GM20000 (cell line): ENCODE data around the gene AFF4.
A peak's percentile ranks its signal among the peaks of the same experiment; 100 is the strongest.
"Not testable (repeated sequence)": the region's sequence is repeated elsewhere in the genome, so short reads cannot be mapped to it uniquely, and the experiment has no call there.

ENCODE experiments used
- DNase-seq: peaks from one replicate; pipeline ENCODE4 v3.0.0; 2012; ENCODE audit warnings: low spot score
- TF ChIP-seq, protein P1 (sequence below): IDR thresholded peaks from 2 replicates; pipeline ENCODE4 v1.5.1; 2012; ENCODE audit warnings: mild to moderate bottlenecking, control low read depth; ENCODE audit errors: extremely low read depth, missing control alignments

The AFF4 gene

DNA sequence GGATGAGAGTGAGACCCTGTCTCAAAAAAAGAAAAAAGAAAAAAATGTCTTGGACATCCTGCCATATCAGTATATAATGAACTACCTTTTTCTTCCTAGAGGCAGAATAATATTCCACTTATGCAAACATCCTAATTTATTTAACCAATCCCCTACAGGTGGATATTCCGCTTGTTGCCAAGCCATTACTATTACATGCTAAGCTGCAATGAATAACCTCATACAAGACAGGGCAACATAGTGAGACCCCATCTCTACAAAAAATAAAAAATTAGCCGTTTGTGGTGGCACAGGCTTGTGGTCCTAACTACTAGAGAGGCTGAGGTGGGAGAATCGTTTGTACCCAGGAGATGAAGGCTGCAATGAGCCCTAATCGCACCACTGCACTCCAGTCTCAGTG is 1.7 kb upstream of the AFF4 start:
- TF ChIP-seq, protein P1, sequence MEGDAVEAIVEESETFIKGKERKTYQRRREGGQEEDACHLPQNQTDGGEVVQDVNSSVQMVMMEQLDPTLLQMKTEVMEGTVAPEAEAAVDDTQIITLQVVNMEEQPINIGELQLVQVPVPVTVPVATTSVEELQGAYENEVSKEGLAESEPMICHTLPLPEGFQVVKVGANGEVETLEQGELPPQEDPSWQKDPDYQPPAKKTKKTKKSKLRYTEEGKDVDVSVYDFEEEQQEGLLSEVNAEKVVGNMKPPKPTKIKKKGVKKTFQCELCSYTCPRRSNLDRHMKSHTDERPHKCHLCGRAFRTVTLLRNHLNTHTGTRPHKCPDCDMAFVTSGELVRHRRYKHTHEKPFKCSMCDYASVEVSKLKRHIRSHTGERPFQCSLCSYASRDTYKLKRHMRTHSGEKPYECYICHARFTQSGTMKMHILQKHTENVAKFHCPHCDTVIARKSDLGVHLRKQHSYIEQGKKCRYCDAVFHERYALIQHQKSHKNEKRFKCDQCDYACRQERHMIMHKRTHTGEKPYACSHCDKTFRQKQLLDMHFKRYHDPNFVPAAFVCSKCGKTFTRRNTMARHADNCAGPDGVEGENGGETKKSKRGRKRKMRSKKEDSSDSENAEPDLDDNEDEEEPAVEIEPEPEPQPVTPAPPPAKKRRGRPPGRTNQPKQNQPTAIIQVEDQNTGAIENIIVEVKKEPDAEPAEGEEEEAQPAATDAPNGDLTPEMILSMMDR: no peak
- DNase-seq: no peak

DNA sequence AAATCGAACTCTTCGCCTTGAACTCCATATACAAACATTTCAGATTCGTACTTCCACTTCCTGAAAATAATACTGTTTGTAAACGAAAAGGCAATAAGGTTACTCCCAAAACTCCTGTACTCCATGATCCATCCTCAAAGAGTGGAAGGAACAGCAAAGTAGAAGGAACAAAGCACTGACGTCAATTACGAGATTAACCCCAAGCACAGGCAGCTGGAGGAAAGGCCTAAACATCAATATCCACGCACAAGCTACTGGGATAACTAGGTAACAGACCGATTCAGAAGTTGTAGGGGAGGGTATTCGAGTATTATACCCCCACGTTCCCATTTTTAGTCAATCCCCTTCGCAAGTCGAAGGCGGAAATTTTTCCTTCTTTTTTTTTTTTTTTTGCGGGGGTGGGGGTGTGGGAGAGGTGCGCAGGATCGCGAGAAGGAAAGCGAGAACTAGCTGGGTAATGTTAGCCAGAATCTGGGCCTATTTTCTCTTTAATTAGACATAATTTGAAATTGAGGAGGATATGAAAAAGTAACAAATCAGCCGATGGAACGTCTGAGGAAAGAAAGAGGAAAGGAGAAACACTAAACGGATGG is 909 bp downstream of the AFF4 start:
- TF ChIP-seq, protein P1: no peak
- DNase-seq: peak; percentile 52

DNA sequence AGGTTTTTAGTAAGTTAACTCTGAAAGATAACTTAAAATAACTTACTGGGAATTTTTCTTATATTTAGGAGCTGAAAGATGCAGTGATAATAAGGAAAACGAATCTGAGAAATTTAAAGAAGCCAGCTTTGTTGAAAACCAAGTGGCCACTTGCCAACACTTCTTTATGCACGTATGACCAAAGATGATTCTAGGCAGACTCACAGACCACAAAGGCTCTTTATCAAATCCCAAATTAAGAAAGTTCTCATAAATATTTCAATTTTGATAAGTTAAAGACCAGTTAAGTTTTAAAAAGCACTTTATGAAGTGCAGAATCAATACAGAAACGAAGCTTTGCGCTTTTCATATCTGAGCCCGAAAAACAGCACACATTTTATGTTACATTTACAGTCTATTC is 1.5 kb downstream of the AFF4 start:
- TF ChIP-seq, protein P1: no peak
- no peak for DNase-seq

DNA sequence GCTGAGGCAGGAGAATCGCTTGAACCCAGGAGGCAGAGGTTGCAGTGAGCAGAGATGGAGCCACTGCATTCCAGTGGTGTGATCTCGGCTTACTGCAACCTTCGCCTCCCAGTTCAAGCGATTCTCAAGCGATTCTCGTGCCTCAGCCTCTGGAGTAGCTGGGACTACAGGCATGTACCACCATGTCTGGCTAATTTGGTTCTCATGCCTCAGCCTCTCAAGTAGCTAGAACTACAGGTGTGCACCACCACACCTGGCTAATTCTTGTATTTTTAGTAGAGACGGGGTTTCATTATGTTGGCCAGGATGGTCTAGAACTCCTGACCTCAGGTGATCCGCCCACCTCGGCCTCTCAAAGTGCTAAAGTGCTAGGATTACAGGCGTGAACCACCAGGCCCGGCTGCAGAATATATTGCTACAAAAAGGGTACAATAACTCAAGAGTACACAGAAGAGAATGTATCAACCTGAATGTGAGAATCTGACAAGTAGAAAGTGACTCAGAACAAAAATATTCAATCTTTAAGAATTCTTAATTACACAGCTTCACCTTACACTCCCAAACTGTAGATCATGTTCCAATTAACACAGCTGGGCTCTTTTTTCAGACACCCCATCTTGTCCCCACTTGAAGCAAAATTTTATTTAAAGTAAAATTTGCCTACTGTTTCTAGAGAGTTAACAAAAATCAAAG is 2.2 kb downstream of the AFF4 start:
- DNase-seq: not testable (repeated sequence)

DNA sequence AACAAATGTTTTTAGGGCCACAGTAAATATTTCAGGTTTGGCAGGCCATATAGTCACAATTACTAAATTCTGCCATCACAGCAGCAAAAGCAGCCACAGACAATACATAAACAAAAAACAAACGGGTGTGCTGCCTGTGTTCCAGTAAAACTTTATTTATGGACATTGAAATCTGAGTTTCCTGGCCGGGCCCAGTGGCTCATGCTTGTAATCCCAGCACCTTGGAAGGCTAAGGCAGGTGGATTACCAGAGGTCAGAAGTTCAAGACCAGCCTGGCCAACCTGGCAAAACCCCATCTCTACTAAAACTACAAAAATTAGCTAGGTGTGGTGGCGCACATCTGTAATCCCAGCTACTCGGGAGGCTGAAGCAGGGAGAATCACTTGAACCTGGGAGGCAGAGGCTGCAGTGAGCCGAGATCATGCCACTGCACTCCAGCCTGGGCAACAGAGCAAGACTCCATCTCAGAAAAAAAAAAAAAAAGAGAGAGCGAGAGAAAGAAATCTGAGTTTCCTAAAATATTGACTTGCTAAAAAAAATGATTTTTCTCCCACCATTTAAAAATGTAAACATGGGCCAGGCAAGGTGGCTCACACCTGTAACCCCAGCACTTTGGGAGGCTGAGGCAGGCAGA is 7.2 kb downstream of the AFF4 start:
- not testable (repeated sequence) for DNase-seq

DNA sequence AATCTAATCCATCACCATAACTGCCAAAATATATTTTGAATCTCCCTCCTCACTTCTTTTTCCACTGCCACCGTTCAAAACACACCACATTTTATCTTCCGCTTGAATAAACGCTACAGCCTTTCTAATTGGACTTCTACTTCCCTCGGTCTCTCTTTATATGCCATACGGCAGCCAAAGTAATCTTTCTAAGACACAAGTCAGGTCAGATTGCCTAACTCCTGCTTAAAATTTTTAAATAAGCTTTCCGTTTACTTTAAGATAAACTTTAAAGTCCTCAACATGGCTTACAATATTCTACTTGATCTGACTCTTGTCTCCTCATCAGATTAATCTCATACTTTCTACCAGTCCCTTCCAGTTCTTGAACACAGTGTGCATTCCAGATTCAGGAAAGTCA is 9.7 kb downstream of the AFF4 start:
- TF ChIP-seq, protein P1: no peak
- no peak for DNase-seq

DNA sequence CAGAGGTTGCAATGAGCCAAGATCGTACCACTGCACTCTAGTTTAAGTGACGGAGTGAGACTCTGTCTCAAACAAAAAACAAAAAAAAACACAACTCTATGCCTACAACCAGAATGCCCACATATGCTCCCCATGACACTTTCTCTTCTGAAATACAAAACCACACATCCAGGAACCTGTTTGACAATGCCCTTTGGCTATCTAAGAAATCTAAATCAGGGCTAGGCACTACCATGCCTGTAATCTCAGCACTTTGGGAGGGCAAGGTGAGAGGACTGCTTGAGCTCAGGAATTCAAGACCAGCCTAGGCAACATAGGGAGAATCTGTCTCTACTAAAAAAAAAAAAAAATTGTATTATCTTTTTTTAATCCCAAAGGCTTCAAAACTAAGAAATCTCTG is 10.6 kb downstream of the AFF4 start:
- TF ChIP-seq, protein P1: no peak
- no peak for DNase-seq

DNA sequence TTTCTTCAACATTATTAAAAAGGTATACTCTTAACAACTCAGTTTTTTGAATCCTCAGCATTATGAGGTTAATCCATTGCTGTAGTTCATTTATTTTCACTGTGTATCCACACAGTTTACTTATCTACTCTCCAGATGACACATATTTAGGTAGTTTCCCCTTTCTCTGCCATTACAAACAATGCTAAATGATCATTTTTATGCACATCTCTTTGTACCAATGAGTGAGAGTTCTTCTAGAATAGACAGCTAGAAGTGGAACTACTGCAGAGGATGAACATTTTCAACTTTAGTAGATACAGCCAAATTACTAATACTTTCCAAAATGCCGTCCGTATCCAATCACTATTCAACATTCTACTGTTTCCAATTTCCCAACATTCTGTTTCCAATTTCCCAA is 11.5 kb downstream of the AFF4 start:
- TF ChIP-seq, protein P1: no peak
- DNase-seq: no peak
